ENCODE measurements around the gene ARID1B. TPM values are rescaled to one million over a fixed set of nuclear protein-coding genes. Genes with fewer than 3 reads are reported as not detected.

ARID1B gene
- total RNA-seq, 1 donor from 2014 or later: 43.4 TPM

- no peak overlapping the region for H3K4me3 ChIP-seq
- peaks cover 25% of the 10 kb centered on the region for H3K4me1 ChIP-seq
- TF ChIP-seq, protein P1, sequence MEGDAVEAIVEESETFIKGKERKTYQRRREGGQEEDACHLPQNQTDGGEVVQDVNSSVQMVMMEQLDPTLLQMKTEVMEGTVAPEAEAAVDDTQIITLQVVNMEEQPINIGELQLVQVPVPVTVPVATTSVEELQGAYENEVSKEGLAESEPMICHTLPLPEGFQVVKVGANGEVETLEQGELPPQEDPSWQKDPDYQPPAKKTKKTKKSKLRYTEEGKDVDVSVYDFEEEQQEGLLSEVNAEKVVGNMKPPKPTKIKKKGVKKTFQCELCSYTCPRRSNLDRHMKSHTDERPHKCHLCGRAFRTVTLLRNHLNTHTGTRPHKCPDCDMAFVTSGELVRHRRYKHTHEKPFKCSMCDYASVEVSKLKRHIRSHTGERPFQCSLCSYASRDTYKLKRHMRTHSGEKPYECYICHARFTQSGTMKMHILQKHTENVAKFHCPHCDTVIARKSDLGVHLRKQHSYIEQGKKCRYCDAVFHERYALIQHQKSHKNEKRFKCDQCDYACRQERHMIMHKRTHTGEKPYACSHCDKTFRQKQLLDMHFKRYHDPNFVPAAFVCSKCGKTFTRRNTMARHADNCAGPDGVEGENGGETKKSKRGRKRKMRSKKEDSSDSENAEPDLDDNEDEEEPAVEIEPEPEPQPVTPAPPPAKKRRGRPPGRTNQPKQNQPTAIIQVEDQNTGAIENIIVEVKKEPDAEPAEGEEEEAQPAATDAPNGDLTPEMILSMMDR (IDR thresholded peaks at IDR 0.05; ENCODE audit: borderline replicate concordance): no peak
- no peaks in the 10 kb centered on the region for H3K27me3 ChIP-seq (ENCODE audit: low read depth)
- intact Hi-C loops (cut with micrococcal nuclease): no loop called here
- DNase-seq: no peak
- H3K9me3 ChIP-seq (replicated peaks): no peaks in the 10 kb centered on the region
- H3K36me3 ChIP-seq: no peaks in the 10 kb centered on the region
- H3K27ac ChIP-seq (replicated peaks): no peak overlapping the region
These were observed 228.8 kb downstream of the ARID1B start for GRCh38 chr6:157005940-157006339.

DNA sequence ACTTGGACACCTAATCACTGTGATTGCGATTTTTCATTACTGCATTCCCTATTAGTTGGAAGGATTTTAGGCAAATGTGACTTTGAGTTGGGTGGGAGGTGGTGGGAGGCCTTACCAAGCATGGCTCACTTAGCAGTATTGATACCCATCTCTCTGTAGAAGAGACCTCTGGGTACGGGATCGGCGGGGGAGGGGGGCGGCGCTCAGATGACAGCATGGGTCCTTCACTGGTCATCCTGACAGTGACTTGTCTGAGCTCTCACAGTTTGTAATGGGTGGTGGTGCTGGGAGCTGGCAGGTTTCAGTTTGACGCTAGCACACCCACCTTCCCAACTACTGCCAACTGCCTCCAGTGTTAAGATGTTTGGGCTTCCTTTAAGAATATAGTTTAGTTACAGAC lies 231.4 kb downstream of the ARID1B start:
- no peaks in the 10 kb centered on the region for H3K9me3 ChIP-seq (replicated peaks)
- H3K36me3 ChIP-seq: no peaks in the 10 kb centered on the region
- no peak for DNase-seq
- no peaks in the 10 kb centered on the region for H3K27me3 ChIP-seq (ENCODE audit: low read depth)
- no peak overlapping the region for H3K4me3 ChIP-seq
- no peak overlapping the region for H3K27ac ChIP-seq (replicated peaks)
- peaks cover 34% of the 10 kb centered on the region for H3K4me1 ChIP-seq
- TF ChIP-seq, protein P1 (IDR thresholded peaks at IDR 0.05; ENCODE audit: borderline replicate concordance): no peak
- intact Hi-C loops (cut with micrococcal nuclease): no loop called here

DNA sequence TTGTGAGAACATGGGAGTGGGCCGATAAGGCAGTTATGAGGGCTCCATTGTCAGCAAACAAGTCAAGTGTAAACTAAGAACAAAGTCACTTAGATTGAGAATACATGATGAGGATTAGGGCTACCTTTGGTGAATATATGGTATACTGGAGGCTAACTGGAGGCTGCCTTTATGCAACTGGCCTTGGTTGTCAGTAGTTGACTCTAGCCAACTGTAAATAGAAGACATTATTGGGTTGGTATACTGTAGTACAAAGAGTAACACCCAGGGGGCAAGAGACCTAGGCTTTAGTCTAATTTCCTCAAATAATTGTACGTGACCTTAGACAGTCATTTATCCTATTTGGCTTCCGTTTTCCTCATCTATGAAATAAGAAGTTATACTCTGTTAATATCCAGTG lies 235.2 kb downstream of the ARID1B start:
- no peaks in the 10 kb centered on the region for H3K9me3 ChIP-seq (replicated peaks)
- TF ChIP-seq, protein P1 (IDR thresholded peaks at IDR 0.05; ENCODE audit: borderline replicate concordance): no peak
- H3K4me3 ChIP-seq: no peak overlapping the region
- intact Hi-C loops (cut with micrococcal nuclease): no loop called here
- DNase-seq: no peak
- H3K4me1 ChIP-seq: peaks cover 45% of the 10 kb centered on the region
- H3K36me3 ChIP-seq: no peaks in the 10 kb centered on the region
- H3K27me3 ChIP-seq (ENCODE audit: low read depth): no peaks in the 10 kb centered on the region
- H3K27ac ChIP-seq (replicated peaks): no peak overlapping the region

DNA sequence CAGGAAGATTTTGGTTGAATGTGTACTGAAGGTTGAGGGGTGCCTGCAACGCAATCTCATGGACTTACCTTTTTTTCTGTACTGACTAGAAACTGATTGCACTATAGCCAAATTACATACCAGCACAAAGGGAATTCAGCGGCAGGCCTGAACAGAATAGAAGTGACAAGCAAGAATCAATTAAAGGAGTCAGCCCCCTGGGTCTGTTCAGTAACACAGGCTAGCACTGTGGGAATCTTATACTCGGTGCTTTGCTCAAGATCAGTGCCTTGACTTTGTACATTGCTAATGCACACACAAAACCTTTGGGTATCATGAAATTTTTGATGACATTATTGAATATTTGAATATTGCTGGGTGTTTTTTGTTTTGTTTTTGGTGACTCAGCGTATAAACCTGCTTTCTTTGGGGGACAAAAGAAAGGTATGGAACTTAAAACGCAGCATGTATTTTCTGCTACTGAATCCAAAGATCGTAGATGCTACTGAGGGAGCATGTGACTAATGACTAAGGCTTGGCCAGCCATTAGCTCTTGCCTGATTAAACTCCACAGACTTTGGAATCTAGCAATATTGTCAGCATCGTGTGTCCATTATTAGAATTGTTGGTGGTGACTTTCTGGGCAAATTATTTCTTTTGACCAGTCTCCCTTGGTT lies 236.6 kb downstream of the ARID1B start:
- no peak for DNase-seq
- Histone ChIP-seq H3K4me3 (no peak overlapping the region), H3K9me3 (replicated peaks) (no peaks in the 10 kb centered on the region), H3K36me3 (no peaks in the 10 kb centered on the region), H3K27ac (replicated peaks) (no peak overlapping the region), H3K27me3 (ENCODE audit: low read depth) (no peaks in the 10 kb centered on the region), H3K4me1 (peaks cover 49% of the 10 kb centered on the region)
- intact Hi-C loops (cut with micrococcal nuclease): no loop called here
- TF ChIP-seq, protein P1 (IDR thresholded peaks at IDR 0.05; ENCODE audit: borderline replicate concordance): no peak

- Histone ChIP-seq H3K27me3 (ENCODE audit: low read depth) (no peaks in the 10 kb centered on the region), H3K9me3 (replicated peaks) (no peaks in the 10 kb centered on the region), H3K36me3 (no peaks in the 10 kb centered on the region), H3K4me3 (no peak overlapping the region), H3K27ac (replicated peaks) (no peak overlapping the region), H3K4me1 (peaks cover 60% of the 10 kb centered on the region)
- intact Hi-C loops (cut with micrococcal nuclease): no loop called here
- TF ChIP-seq, protein P1 (IDR thresholded peaks at IDR 0.05; ENCODE audit: borderline replicate concordance): no peak
- no peak for DNase-seq
These were observed 237.7 kb downstream of the ARID1B start for GRCh38 chr6:157014871-157015270.
